Spleen (tissue), 7 donors: Measurements from ENCODE around the gene SRPK2.

Experiments
- POLR2A ChIP-seq, 3 donors: fragments of 450-650 bp; IDR thresholded peaks; one replicate each; pipeline ENCODE4 v1.5.1; 2017; ENCODE audit warnings: antibody characterized with exemption in 3 of 3, mild to moderate bottlenecking in 1 of 3
- TF ChIP-seq, protein P1 (sequence below), 11 experiments: fragments of 200-600 bp in 7 of 11; fragments of 450-650 bp in 4 of 11; sonication (generic) in 4 of 11; IDR thresholded peaks in 8 of 11; conservative IDR thresholded peaks in 3 of 11; 1 replicate in 7 of 11; 2 replicates in 4 of 11; pipeline versions ENCODE4 v1.4.0 to v1.8.0; 2016 to 2021; ENCODE audit warnings: antibody characterized with exemption in 11 of 11, inconsistent platforms in 4 of 11, mild to moderate bottlenecking in 1 of 11
- donor health status: DM: no; HTN: no; CAD: no; lungs with moderate emphysema.
- donor health status: DM: no; HTN: no; CAD: no.
- donor health status: DM: no; HTN: no; CAD: no.

DNA sequence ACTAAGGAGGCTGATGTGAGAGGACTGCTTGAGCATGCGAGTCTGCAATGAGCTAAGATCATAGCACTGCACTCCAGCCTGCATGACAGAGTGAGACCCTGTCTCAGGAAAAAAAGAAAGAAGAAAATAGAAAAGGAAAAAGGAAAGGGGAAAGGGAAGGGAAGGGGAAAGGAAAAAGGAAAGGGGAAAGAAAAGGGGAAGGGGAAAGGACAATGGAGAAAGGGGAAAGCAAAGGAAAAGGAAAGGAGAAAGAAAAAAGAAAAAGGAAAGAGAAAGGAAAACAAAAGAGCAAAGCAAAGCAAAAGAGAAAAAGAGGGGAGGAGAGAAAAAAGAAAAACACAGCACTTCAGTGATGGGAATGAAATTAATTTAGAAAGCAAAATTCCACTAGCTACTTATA, 179.3 kb downstream of the SRPK2 start:
- TF ChIP-seq POLR2A (IDR thresholded peaks at IDR 0.05), result no peak
- TF ChIP-seq, protein P1, sequence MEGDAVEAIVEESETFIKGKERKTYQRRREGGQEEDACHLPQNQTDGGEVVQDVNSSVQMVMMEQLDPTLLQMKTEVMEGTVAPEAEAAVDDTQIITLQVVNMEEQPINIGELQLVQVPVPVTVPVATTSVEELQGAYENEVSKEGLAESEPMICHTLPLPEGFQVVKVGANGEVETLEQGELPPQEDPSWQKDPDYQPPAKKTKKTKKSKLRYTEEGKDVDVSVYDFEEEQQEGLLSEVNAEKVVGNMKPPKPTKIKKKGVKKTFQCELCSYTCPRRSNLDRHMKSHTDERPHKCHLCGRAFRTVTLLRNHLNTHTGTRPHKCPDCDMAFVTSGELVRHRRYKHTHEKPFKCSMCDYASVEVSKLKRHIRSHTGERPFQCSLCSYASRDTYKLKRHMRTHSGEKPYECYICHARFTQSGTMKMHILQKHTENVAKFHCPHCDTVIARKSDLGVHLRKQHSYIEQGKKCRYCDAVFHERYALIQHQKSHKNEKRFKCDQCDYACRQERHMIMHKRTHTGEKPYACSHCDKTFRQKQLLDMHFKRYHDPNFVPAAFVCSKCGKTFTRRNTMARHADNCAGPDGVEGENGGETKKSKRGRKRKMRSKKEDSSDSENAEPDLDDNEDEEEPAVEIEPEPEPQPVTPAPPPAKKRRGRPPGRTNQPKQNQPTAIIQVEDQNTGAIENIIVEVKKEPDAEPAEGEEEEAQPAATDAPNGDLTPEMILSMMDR (IDR thresholded peaks at IDR 0.05 in 8 of 11, conservative IDR thresholded peaks at IDR 0.05 in 3 of 11), result no peak
